GM12878 (cell line): ENCODE measurements around the gene ZNF618. TPM values are rescaled to one million over a fixed set of nuclear protein-coding genes. Genes with fewer than 3 reads are reported as not detected.

Experiments
- ATAC-seq: fragments of 200-7000 bp; cut with Tn5 transposase; 3 replicates; pipeline ENCODE4 v1.9.1; 2020; ENCODE audit warnings: mild to moderate bottlenecking, moderate library complexity
- BruUV-seq: library from RNA; stranded (reverse); fragments of 400-500 nt; replicated peaks from 2 replicates; lab custom pipeline; 2021; lab: Mats Ljungman, UMichigan
- CTCF ChIA-PET: fragments of 300-600 bp; sonication (Branson Sonifier 250); formaldehyde crosslinking; extraction: SDS; loops from one replicate; lab custom pipeline; 2021; ENCODE audit warnings: inconsistent platforms; lab: Yijun Ruan, JAX
- POLR2A ChIA-PET: fragments of 350-600 bp; formaldehyde crosslinking; extraction: SDS; loops from one replicate; lab custom pipeline; 2021; ENCODE audit warnings: inconsistent platforms; lab: Charles Lee
- RAD21 ChIA-PET: fragments of 300-600 bp; sonication (Branson Sonifier 250); formaldehyde crosslinking; loops from one replicate; lab custom pipeline; 2023; ENCODE audit warnings: antibody characterized with exemption; ENCODE audit not compliant: unreplicated experiment; lab: Charles Lee
- SMC1A ChIA-PET: fragments of 300-600 bp; sonication (Branson Sonifier 250); formaldehyde crosslinking; loops from one replicate; lab custom pipeline; 2023; ENCODE audit not compliant: unreplicated experiment, uncharacterized antibody; lab: Charles Lee
- DNase-seq: peaks from one replicate; pipeline ENCODE4 v3.0.0-alpha.2; 2011; ENCODE audit warnings: low read depth, low spot score
- FAIRE-seq: peaks from 3 replicates; lab custom pipeline; 2011; peaks lifted over from hg19 to GRCh38; lab: Jason Lieb, UNC
- H2AFZ ChIP-seq: 2 replicates; pipeline ENCODE4 v1.6.0; 2011; ENCODE audit warnings: low read depth, low read length, control low read depth; ENCODE audit not compliant: control insufficient read depth
- H3K27ac ChIP-seq: 2 replicates; pipeline ENCODE4 v1.5.1; 2011; ENCODE audit warnings: control low read depth; ENCODE audit not compliant: control insufficient read depth, insufficient read depth
- H3K27me3 ChIP-seq, 2 experiments: replicated peaks in 1 of 2; 2 replicates each; pipeline versions ENCODE4 v1.6.0 to v1.6.1; 2011; ENCODE audit warnings: low read length in 1 of 2; ENCODE audit not compliant: control insufficient read depth in 2 of 2, insufficient read depth in 2 of 2
- H3K36me3 ChIP-seq, 2 experiments: 2 replicates each; pipeline ENCODE4 v1.5.1; 2011; ENCODE audit warnings: low read length in 1 of 2; ENCODE audit not compliant: control insufficient read depth in 2 of 2, insufficient read depth in 2 of 2
- H3K4me1 ChIP-seq: 2 replicates; pipeline ENCODE4 v1.6.1; 2011; ENCODE audit warnings: mild to moderate bottlenecking, low read length, moderate library complexity, mixed read lengths; ENCODE audit not compliant: control insufficient read depth, insufficient read depth
- H3K4me2 ChIP-seq: 2 replicates; pipeline ENCODE4 v1.6.0; 2011; ENCODE audit warnings: control low read depth; ENCODE audit not compliant: control insufficient read depth, insufficient read depth
- H3K4me3 ChIP-seq: fragments of 200-600 bp; sonication (generic); 2 replicates; pipeline ENCODE4 v1.5.1; 2016
- H3K79me2 ChIP-seq: 2 replicates; pipeline ENCODE4 v1.6.0; 2011; ENCODE audit warnings: low read length; ENCODE audit not compliant: control insufficient read depth, insufficient read depth
- H3K9ac ChIP-seq: 2 replicates; pipeline ENCODE4 v1.8.0; 2011; ENCODE audit warnings: low read length, control low read depth, mixed read lengths; ENCODE audit not compliant: control insufficient read depth, insufficient read depth
- H3K9me3 ChIP-seq: replicated peaks from 3 replicates; pipeline ENCODE4 v1.5.1; 2011; ENCODE audit warnings: mild to moderate bottlenecking, low read length; ENCODE audit not compliant: control insufficient read depth, insufficient read depth
- H4K20me1 ChIP-seq: 2 replicates; pipeline ENCODE4 v1.6.0; 2011; ENCODE audit not compliant: control insufficient read depth, insufficient read depth
- MEF2A ChIP-seq: IDR thresholded peaks from 2 replicates; pipeline ENCODE4 v1.6.1; 2011; ENCODE audit warnings: low read depth, mild to moderate bottlenecking, low read length, moderate library complexity; ENCODE audit not compliant: insufficient read depth
- STAT3 ChIP-seq: IDR thresholded peaks from 2 replicates; pipeline ENCODE4 v1.6.1; 2011; ENCODE audit warnings: low read depth, low read length, improper control_type of control experiment
- ZNF592 ChIP-seq: fragments of 450-650 bp; IDR thresholded peaks from 2 replicates; pipeline ENCODE4 v1.6.1; 2017; ENCODE audit warnings: mild to moderate bottlenecking, moderate library complexity
- WGBS: methylation state at CpG from one replicate; pipeline ENCODE4 v1.1.6; 2016; ENCODE audit warnings: low lambda C conversion rate; ENCODE audit not compliant: insufficient replicate concordance, insufficient coverage; ENCODE audit errors: missing lambda C conversion rate; 5-methylcytosine and 5-hydroxymethylcytosine counted together
- in situ Hi-C: fragments of 300-500 bp; cut with MboI; formaldehyde crosslinking; loops from 9 replicates; pipeline ENCODE4 v1.14.3; 2018; ENCODE audit warnings: mixed read lengths
- intact Hi-C: fragments of 100-400 bp; cut with micrococcal nuclease; formaldehyde crosslinking; loops from one replicate; pipeline ENCODE4 v1.14.2; 2022; ENCODE audit not compliant: unreplicated experiment
- polyA plus RNA-seq, 11 experiments: library from polyadenylated mRNA; depleted of rRNA in 4 of 11; unstranded in 6 of 11; stranded (reverse) in 5 of 11; fragments of >200 nt; fragmentation: Nextera tagmentation in 4 of 11; fragmentation: Illumina TruSeq in 1 of 11; extraction: Ambion mirVana in 4 of 11; extraction: Trizol in 1 of 11; gene quantifications; 1 replicate in 1 of 11; 2 replicates in 10 of 11; pipeline versions ENCODE4 v1.2.1 to v1.2.3, GENCODE V29; 2011 to 2016; ENCODE audit warnings: inconsistent platforms in 2 of 11, missing spikeins in 2 of 11, low read depth in 1 of 11
- total RNA-seq, 4 experiments: library from RNA; depleted of rRNA in 3 of 4; stranded (reverse); fragments of >200 nt in 3 of 4; fragmentation: Illumina TruSeq in 1 of 4; extraction: Trizol in 1 of 4; gene quantifications; 2 replicates each; pipeline versions ENCODE4 v1.2.1 to v1.2.3, GENCODE V29; 2013 to 2021

ZNF618 gene
- total and polyA plus RNA-seq, 10 of the 15 experiments (the other 5 are each of a cell fraction or from before 2014, with no cell fraction given) = 0.01 to 0.24 (median 0.06) TPM; not detected in 2

DNA sequence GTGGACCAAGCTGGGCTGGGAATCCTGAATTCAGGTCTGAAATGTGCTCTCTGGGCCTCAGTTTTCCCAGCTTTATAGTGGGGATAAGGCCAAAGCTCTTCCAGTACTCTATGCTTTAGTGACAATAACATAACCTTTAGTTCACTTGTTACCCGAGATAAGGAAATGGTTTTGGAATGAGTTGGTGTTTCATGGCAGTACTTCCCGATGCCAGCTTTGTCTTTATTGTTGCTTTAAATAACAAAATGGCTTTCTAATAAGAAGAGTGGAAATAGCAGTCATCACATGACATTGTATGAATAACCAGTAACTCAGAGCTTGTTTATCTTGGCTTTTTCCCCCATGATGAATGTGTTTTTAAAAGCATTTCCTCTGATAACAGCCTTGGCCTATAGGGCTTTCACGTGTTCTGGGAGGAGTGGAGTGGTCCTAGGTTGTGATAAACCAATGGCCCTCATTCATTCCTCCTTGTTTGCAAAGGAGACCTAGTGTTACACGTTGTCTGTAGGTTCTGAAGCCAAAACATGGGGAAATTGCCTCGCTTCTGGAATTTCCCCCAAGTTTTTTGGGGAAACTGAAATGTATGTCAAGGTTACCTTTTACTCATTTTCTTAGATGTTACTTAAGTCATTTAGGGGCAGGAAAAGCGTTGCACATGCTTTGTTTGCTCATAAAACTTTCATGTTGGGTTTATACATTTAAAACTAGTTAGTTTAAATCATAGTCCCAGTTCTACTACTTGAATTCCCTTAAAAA is 53.7 kb downstream of the ZNF618 start:
- H3K27ac ChIP-seq = no peak overlapping the region
- no peaks in the 10 kb centered on the region for H3K79me2 ChIP-seq
- FAIRE-seq = no peak
- ChIA-PET RAD21 (interaction anchor here (0.8 kb wide), 1 partner anchor 51 kb away, joined by 3 read pairs; no protein-coding TSS in a partner anchor), POLR2A (no interaction called here), CTCF (no interaction called here), SMC1A (interaction anchor here (1.3 kb wide), 1 partner anchor 36 kb away, joined by 3 read pairs; no protein-coding TSS in a partner anchor)
- no peak overlapping the region for H3K9ac ChIP-seq
- in situ Hi-C loops = no loop called here
- no peaks in the 10 kb centered on the region for H3K27me3 ChIP-seq
- WGBS = 1% methylated on average over 6 of the region's 6 CpGs
- no peaks in the 10 kb centered on the region for H3K36me3 ChIP-seq
- BruUV-seq = no TSS peak
- TF ChIP-seq STAT3 (no peak), ZNF592 (no peak), MEF2A (no peak)
- no peak overlapping the region for H2AFZ ChIP-seq
- intact Hi-C loops = no loop called here
- H4K20me1 ChIP-seq = no peaks in the 10 kb centered on the region
- no peak for ATAC-seq
- DNase-seq = no peak
- no peak overlapping the region for H3K4me2 ChIP-seq
- no peaks in the 10 kb centered on the region for H3K9me3 ChIP-seq
- H3K4me3 ChIP-seq = no peak overlapping the region
- no peaks in the 10 kb centered on the region for H3K4me1 ChIP-seq
